Epithelial cell of esophagus (primary cell): Measurements from ENCODE around the gene C11orf42.

ENCODE experiments used
- DNase-seq: peaks from one replicate; pipeline ENCODE4 v3.0.0; 2010; ENCODE audit warnings: low read depth
- H3K4me3 ChIP-seq: 2 replicates; pipeline ENCODE4 v1.5.1; 2011; ENCODE audit warnings: mild to moderate bottlenecking, low read length, control low read depth
- TF ChIP-seq, protein P1 (sequence below): IDR thresholded peaks from 2 replicates; pipeline ENCODE4 v1.5.1; 2011; ENCODE audit warnings: low read depth, mild to moderate bottlenecking, low read length, control low read depth, inconsistent platforms; ENCODE audit not compliant: insufficient read depth; ENCODE audit errors: missing control alignments

The C11orf42 gene, protein sequence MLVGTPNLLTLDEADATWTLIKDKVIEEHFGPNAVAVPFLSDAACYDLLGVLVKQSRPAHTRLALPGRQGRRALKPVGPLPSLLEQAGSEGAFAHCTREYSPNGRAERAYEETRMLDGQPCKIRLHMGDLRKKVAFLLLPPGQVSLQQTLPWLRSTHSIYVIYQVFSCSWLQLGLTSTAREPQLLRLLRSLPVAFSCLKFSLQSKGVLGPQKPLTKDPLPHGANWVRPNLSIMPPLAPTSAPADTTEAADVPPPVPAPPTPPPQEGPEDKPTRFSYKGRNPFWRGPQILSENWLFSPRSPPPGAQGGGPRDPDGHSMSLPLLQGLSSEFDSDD

DNA sequence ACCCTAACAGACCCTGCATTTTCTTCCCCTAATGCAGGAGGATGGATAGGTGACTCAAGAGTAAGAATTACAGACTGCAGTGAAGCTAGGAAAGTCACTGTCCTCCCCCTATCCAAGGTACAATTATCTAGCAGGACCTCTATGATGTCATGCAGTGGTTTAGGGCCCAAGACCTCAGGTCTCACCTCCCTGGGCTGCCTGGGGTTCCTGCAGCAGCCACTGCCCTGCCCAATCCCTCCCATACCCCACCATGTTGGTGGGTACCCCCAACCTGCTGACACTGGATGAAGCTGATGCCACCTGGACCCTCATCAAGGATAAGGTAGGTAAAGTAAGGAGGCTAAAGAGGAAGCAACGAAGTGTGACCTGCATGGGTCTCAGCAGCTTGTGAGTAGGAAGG is at the start of gene C11orf42:
Gene C11orf42 (plus strand): TSS at position 192 of the 400 bp plus-strand sequence. CDS start 59 bp downstream, at position 251.
- no peak for DNase-seq
- H3K4me3 ChIP-seq, result no peak within 1 kb of the TSS
- TF ChIP-seq, protein P1, sequence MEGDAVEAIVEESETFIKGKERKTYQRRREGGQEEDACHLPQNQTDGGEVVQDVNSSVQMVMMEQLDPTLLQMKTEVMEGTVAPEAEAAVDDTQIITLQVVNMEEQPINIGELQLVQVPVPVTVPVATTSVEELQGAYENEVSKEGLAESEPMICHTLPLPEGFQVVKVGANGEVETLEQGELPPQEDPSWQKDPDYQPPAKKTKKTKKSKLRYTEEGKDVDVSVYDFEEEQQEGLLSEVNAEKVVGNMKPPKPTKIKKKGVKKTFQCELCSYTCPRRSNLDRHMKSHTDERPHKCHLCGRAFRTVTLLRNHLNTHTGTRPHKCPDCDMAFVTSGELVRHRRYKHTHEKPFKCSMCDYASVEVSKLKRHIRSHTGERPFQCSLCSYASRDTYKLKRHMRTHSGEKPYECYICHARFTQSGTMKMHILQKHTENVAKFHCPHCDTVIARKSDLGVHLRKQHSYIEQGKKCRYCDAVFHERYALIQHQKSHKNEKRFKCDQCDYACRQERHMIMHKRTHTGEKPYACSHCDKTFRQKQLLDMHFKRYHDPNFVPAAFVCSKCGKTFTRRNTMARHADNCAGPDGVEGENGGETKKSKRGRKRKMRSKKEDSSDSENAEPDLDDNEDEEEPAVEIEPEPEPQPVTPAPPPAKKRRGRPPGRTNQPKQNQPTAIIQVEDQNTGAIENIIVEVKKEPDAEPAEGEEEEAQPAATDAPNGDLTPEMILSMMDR, result no peak

DNA sequence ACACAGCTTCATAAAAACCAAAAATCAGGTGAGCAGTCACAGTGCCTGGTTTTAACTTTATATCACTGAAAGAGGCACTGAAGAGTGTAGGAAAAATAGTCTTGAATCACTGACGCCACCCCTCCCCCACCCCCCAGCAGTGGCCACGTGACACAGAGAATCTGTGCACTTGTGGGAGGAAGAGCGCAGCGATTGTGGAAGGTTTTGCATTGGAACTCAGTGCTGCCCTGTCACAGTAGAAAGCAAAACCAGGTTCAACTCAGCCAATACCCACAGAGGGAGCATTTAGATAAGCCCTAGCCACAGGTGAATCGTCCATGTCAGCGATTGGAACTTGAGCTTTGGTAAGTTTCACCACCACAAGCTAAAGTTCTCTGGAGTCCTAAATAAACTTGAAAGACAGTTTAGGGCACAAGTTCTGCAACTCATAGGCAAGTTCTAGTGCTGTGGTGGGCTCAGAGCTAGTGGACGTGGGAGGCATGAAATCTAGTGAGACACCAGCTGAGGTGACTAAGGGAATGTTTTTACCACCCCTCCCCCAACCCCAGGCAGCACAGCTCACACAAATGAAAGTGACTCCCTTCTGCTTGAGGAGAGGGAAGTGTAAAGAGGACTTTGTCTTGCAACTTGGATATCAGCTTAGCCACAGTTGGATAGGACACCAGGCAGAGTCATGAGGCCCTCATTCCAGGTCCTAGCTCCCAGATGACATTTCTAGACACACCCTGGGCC is 48.6 kb upstream of the C11orf42 start:
- H3K4me3 ChIP-seq, result no peak overlapping the region
- TF ChIP-seq, protein P1, result no peak
- peak; percentile 6 for DNase-seq

DNA sequence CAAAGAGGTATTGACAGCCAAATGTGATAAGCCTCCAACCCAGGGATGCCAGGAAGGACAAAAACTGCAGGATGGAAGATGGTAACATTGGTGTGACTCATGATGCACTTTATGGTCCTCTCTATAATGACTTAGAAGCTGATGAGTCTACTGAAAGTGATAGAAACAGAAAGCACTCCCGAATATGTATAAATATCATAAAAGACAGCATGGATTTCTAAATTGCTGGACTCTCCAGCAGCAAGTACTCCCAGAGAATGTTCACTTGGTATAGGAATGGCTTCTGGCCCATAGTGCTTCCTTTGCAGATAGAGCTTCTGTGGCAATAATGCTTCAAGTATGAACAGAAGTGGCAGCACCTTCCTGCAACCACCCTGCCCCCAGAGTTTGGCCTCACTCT is 35.1 kb upstream of the C11orf42 start, which contains the start of gene OR52B2:
Gene OR52B2 (minus strand): TSS at position 101 of the 400 bp plus-strand sequence. CDS start 0 bp downstream, at position 101.
- DNase-seq, result no peak
- TF ChIP-seq, protein P1, result no peak
- H3K4me3 ChIP-seq, result no peak within 1 kb of the TSS

DNA sequence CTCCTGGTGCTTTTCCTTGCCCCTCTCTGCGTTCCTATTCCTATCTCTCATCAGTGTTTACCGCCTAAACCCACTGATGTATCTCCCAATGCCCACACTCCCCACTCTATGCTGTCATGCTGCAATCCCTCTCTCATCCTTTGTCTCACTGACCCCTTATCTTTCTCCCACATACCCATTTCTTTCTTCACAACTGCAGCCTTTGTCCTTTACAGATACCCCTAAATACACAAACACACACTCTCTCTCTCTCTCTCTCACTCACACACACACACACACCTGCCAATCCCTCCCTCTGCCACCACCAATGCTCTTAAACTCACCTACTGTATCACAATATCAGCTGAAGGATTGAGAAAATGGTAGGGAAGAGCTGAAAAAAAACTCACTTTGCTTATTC is 29.9 kb upstream of the C11orf42 start:
- no peak for DNase-seq
- TF ChIP-seq, protein P1, result no peak
- no peak overlapping the region for H3K4me3 ChIP-seq

DNA sequence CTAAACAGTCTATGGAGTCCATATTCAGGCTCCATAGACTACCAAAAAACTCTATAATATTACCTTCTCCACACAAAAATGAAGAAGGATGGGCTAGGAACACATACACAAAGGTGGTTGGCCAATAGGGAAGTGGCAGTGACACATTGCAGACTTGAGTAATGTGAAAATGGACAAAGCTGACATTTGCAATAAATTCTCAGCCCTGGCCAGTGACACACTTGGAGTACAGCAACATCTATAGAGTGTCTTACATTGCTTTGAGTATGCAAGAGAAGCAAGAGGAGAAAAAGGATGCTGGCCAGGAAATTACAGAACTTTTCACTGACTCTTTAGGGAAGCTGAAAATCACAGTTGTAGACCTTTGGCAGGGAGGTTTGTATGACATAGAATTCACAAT is 13.6 kb upstream of the C11orf42 start:
- DNase-seq, result no peak
- TF ChIP-seq, protein P1, result no peak
- H3K4me3 ChIP-seq, result no peak overlapping the region

DNA sequence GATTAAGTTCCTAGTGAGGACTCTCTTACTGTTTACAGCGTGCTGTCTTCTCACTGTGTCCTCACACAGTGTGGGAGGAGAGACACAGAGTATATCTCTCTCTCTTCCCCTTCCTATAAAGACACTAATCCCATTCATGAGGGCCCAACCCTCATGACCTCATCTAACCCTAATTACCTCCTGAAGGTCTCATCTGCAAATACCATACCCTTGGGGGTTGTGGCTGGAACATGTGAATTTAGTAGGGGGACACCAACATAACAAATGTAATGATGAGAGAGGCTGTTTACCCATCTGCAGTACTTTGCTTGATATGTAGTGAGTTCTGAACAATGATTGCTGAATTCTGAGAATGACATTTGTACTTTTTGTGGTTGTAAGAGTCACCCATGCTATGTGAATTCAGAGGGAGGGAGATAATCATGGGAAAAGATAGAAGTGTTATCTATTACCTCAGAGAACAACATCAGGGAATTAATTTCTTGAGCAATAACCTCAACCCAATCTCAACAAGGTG is 11.2 kb upstream of the C11orf42 start:
- DNase-seq, result no peak
- H3K4me3 ChIP-seq, result no peak overlapping the region
- TF ChIP-seq, protein P1, result no peak

DNA sequence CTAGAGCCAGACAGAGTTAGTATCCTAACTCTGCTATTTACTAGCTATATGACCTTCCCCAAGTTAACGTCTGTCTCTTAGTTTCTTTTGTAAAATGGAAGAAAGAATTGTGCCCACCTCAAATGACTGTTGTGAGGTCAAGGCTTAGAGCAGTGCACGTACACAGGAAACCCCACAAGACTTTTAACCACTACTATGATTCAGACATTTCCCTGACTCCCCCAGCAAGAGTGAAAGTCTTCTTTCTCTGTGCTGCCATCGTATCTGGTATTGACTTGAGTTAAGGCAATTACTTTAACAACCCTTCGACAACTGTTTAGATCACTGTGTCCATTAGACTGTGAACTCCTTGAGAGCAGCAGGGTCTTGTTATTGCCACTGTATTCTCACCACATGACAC is 9.0 kb upstream of the C11orf42 start:
- TF ChIP-seq, protein P1, result no peak
- no peak overlapping the region for H3K4me3 ChIP-seq
- DNase-seq, result no peak
